Measurements from ENCODE around the gene MAP6D1.

- TF ChIP-seq, protein P1, sequence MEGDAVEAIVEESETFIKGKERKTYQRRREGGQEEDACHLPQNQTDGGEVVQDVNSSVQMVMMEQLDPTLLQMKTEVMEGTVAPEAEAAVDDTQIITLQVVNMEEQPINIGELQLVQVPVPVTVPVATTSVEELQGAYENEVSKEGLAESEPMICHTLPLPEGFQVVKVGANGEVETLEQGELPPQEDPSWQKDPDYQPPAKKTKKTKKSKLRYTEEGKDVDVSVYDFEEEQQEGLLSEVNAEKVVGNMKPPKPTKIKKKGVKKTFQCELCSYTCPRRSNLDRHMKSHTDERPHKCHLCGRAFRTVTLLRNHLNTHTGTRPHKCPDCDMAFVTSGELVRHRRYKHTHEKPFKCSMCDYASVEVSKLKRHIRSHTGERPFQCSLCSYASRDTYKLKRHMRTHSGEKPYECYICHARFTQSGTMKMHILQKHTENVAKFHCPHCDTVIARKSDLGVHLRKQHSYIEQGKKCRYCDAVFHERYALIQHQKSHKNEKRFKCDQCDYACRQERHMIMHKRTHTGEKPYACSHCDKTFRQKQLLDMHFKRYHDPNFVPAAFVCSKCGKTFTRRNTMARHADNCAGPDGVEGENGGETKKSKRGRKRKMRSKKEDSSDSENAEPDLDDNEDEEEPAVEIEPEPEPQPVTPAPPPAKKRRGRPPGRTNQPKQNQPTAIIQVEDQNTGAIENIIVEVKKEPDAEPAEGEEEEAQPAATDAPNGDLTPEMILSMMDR (IDR thresholded peaks at IDR 0.05) = no peak
- no peak for TF ChIP-seq POLR2A (IDR thresholded peaks at IDR 0.05)
Observed at GRCh38 chr3:183837390-183837789, 12.0 kb upstream of the MAP6D1 start.
